RPMI8226 (cell line): ENCODE measurements around the gene VPS37C.

Source experiments
- DNase-seq: peaks from one replicate; pipeline ENCODE4 v3.0.0-alpha.2; 2015

VPS37C gene

DNA sequence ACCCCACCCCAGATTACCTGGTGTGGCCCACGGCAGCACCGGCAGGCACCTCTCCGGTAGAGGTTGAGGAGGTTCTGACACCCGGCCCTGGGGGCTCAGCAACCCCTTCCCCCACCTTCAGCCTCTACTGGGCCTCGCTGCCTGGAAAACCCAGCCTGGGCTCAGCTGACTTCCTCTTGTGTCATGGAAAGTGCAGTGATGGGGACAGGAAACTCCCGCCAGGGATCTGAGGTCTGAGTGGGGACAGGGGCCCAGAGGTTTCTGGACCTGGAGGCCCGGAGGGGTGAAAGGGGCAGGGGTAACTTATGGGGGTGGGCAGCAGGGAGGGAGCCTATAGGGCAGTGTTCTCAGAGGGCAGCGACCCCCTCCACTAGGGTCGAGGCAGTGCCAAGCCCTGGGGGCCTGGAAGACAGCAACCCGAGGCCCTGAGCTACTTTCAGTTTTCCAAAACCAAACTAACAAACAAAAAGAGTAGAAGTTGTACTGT is 68.9 kb downstream of the VPS37C start:
- no peak for DNase-seq

- no peak for DNase-seq
Measured at GRCh38 chr11:61091373-61092279, 69.6 kb downstream of the VPS37C start.

- DNase-seq, result no peak
Measured at GRCh38 chr11:61090982-61091372, 70.2 kb downstream of the VPS37C start.

- DNase-seq, result no peak
Measured at GRCh38 chr11:61090521-61090920, 70.7 kb downstream of the VPS37C start.

DNA sequence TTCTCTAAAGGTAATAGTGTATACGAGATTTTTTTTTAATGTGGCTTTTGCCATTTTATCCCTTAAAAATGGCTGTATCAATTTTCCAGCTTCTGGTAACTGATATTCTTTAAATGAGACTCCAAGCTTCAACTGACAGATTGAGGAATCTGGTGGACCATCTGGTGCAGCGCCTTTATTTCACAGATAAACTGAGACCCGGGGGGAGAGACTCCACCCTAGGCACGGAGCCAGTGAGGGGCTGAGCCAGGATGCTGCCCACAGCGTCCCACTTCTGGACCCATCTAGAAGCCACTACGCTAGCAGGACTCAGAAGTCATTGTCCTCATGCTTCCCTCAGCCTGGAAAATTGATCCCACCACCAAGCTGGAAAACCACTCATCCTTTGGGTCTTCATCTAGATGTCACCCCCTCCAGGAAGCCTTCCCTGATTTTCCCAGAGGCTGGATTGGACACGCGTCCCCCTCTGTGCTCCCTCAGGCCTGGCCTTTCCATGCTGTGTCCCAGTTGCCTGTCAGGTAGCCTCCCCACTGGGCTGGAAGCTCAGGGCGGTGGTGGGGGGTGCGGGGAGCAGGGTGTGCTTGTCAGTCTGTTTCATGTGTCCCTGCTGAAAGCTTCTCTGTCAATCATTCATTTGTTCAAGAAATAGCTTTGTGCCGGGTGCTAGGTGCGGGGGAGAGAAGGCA is 71.3 kb downstream of the VPS37C start:
- DNase-seq, result no peak

GRCh38 chr11:61087426-61088119 is 73.7 kb downstream of the VPS37C start:
- no peak for DNase-seq

- DNase-seq, result no peak
Measured at GRCh38 chr11:61083601-61084147, 77.6 kb downstream of the VPS37C start.

DNA sequence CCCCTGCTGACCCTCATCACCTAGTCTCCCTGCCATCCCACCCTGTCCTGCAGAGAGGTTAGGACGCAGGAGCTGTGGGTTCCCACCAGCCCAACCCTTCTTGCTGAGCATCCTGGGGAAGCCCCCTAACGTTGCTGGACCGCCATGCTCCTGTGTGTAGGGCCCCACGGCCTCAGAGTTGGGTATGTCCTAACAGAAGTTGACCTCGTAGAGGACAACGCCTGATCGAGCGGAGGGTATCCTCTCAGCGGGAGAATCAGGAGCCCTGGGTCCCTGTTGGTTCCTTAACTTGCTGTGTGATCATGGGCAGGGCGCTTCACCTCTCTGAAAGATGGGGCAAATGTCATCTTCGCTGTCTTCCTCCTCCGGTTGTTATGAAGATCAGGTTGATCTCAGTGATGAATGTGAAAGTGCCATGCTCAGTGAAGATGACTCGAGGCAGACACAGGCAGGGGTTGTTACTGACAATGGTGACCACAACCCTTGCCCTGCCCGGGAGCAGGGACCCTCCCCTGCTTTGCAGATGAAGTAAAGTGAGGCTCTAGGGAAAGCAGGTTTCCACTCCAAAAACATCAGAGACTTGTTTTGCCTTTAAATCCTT is 78.2 kb downstream of the VPS37C start:
- DNase-seq, result no peak

DNA sequence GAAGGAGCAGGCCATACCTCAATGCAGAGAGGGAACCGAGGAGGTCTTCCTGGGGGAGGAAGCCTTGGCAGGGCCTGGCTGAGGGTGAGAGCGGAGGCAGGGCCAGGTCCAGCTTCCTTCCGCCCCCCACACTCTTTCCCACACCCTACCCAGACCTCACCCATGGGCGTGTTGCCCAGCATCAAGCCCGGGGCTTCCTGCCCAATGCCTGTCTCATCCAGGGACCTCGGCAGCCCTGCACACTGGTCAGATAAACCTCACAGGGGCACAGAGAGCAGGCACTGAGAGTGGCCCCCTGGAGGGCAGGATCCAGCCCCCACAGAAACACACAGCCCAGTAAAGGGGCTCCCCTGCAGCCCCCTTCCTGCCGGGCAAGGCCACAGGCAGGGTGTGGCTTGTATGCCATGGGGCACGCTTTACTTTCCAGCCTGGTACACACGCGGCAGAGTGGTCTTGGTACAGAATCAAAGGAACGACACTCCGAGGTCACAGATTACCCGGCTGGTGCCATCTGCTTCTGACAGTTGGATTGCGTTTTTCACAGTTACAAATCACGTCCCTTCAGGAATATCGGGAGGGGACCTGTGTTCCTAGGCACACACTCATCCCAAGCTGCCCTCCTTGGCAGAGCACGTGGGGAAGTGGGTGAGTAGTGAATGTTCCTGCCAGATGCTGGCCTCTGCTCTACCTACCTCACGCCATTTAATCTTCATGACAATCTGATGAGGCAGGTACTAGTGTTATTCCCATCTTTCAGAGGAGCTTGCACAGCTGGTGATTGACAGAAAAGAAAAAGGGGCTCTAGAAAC is 79.0 kb downstream of the VPS37C start:
- no peak for DNase-seq

- DNase-seq, result no peak
Measured at GRCh38 chr11:61080986-61081590, 80.1 kb downstream of the VPS37C start.

DNA sequence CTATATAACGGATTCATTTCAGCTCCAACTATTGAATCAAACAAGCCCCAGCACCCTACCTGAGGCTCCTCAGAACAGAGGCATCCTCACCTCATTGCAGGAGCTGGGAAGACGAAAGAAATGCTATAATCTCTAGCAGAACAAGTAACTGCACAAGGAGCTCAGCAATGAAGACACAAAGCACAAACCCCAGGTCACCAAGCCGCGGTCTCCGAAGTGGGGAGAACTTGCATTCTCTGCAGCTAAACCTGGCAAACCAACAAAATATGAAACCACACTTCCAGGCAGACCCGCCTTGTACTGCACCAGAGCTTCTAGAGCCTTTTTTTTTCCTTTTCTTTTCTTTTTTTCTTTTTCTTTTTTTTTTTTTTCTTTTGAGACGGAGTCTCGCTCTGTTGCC is 80.7 kb downstream of the VPS37C start:
- DNase-seq, result no peak
